ENCODE measurements around the gene RPA1.

DNA sequence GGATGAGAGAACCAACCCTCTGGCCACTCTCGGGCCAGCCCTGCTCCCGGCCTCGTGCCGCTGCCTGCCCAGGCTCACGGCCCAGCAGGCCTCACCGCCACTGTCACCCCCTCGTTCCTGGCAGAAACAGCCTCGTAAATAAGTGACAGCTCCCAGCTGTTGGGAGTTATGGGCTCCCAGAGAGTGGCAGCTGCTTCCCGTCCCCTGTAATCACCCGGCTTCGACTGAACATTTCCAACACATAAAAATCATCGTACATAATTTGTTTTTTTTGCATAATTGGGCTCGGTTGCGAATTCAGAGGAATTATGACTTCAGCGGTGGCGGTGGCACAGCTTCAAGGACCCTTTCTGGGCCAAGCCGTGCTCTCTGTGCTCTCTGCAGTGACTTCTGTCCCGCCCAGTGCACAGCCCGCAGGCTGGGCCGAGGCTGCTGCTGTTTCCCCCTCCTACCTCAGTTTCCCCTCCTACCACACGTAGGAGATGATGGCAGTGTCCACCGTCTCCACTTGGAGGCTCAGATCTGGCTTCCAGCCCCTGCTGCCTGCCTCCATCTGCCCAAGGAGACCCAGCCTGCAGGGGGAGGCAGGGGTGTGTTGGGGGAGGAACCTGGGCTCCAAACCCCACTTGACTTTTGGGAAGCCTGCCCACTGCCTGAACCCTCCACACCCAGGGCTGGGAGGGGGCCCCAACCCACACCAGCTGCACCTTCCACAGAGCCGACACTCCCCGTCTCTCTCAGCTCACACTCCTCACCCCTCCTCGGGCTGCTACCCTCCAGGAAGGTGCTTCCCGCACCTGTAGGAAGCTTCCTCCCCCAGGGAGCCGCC is 110.4 kb downstream of the RPA1 start:
- TF ChIP-seq, protein P1, sequence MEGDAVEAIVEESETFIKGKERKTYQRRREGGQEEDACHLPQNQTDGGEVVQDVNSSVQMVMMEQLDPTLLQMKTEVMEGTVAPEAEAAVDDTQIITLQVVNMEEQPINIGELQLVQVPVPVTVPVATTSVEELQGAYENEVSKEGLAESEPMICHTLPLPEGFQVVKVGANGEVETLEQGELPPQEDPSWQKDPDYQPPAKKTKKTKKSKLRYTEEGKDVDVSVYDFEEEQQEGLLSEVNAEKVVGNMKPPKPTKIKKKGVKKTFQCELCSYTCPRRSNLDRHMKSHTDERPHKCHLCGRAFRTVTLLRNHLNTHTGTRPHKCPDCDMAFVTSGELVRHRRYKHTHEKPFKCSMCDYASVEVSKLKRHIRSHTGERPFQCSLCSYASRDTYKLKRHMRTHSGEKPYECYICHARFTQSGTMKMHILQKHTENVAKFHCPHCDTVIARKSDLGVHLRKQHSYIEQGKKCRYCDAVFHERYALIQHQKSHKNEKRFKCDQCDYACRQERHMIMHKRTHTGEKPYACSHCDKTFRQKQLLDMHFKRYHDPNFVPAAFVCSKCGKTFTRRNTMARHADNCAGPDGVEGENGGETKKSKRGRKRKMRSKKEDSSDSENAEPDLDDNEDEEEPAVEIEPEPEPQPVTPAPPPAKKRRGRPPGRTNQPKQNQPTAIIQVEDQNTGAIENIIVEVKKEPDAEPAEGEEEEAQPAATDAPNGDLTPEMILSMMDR (IDR thresholded peaks at IDR 0.05; ENCODE audit: insufficient read depth, low read length, poor library complexity, severe bottlenecking), result no peak
- no peak for TF ChIP-seq EZH2phosphoT487 (conservative IDR thresholded peaks at IDR 0.05; ENCODE audit: low read length)

Data from SU-DHL-6 (cell line).